ENCODE data around the gene FIGN.

The FIGN gene

GRCh38 chr2:163709270-163709669, 26.5 kb downstream of the FIGN start:
- no peak for DNase-seq (ENCODE audit: low spot score)

- no peak for DNase-seq (ENCODE audit: low spot score)
Observed at GRCh38 chr2:163708265-163708664, 27.5 kb downstream of the FIGN start.

- no peak for DNase-seq (ENCODE audit: low spot score)
Observed at GRCh38 chr2:163703386-163703785, 32.4 kb downstream of the FIGN start.

- DNase-seq (ENCODE audit: low spot score) = no peak
Observed at GRCh38 chr2:163701399-163702195, 34.2 kb downstream of the FIGN start.

- no peak for DNase-seq (ENCODE audit: low spot score)
Observed at GRCh38 chr2:163698857-163699256, 37.0 kb downstream of the FIGN start.

GRCh38 chr2:163697846-163698637, 37.8 kb downstream of the FIGN start:
- no peak for DNase-seq (ENCODE audit: low spot score)

- no peak for DNase-seq (ENCODE audit: low spot score)
Observed at GRCh38 chr2:163697429-163697828, 38.4 kb downstream of the FIGN start.

- no peak for DNase-seq (ENCODE audit: low spot score)
Observed at GRCh38 chr2:163693484-163693883, 42.3 kb downstream of the FIGN start.

- no peak for DNase-seq (ENCODE audit: low spot score)
Observed at GRCh38 chr2:163692611-163693482, 43.0 kb downstream of the FIGN start.

- no peak for DNase-seq (ENCODE audit: low spot score)
Observed at GRCh38 chr2:163692081-163692480, 43.7 kb downstream of the FIGN start.

GRCh38 chr2:163690896-163691295, 44.9 kb downstream of the FIGN start:
- DNase-seq (ENCODE audit: low spot score) = no peak

GRCh38 chr2:163687217-163687616, 48.6 kb downstream of the FIGN start:
- DNase-seq (ENCODE audit: low spot score) = no peak

GRCh38 chr2:163686289-163686688, 49.5 kb downstream of the FIGN start:
- DNase-seq (ENCODE audit: low spot score) = no peak

GRCh38 chr2:163682695-163683094, 53.1 kb downstream of the FIGN start:
- DNase-seq (ENCODE audit: low spot score) = no peak

GRCh38 chr2:163681745-163682144, 54.1 kb downstream of the FIGN start:
- peak; percentile 20 for DNase-seq (ENCODE audit: low spot score)

GRCh38 chr2:163675388-163675787, 60.4 kb downstream of the FIGN start:
- no peak for DNase-seq (ENCODE audit: low spot score)

- no peak for DNase-seq (ENCODE audit: low spot score)
Observed at GRCh38 chr2:163673522-163673921, 62.3 kb downstream of the FIGN start.

- no peak for DNase-seq (ENCODE audit: low spot score)
Observed at GRCh38 chr2:163670929-163671328, 64.9 kb downstream of the FIGN start.

GRCh38 chr2:163669506-163669905, 66.3 kb downstream of the FIGN start:
- DNase-seq (ENCODE audit: low spot score) = no peak

GRCh38 chr2:163667064-163667887, 68.5 kb downstream of the FIGN start:
- peak; percentile 71 for DNase-seq (ENCODE audit: low spot score)

- DNase-seq (ENCODE audit: low spot score) = peak; percentile 16
Observed at GRCh38 chr2:163665817-163666216, 70.0 kb downstream of the FIGN start.
